NCI-H69 (cell line): ENCODE data around the gene DMRTB1.
A peak's percentile ranks its signal among the peaks of the same experiment; 100 is the strongest.

Source experiments
- DNase-seq: peaks from one replicate; lab custom pipeline; 2025; lab: John Stamatoyannopoulos, UW

DMRTB1 gene

DNA sequence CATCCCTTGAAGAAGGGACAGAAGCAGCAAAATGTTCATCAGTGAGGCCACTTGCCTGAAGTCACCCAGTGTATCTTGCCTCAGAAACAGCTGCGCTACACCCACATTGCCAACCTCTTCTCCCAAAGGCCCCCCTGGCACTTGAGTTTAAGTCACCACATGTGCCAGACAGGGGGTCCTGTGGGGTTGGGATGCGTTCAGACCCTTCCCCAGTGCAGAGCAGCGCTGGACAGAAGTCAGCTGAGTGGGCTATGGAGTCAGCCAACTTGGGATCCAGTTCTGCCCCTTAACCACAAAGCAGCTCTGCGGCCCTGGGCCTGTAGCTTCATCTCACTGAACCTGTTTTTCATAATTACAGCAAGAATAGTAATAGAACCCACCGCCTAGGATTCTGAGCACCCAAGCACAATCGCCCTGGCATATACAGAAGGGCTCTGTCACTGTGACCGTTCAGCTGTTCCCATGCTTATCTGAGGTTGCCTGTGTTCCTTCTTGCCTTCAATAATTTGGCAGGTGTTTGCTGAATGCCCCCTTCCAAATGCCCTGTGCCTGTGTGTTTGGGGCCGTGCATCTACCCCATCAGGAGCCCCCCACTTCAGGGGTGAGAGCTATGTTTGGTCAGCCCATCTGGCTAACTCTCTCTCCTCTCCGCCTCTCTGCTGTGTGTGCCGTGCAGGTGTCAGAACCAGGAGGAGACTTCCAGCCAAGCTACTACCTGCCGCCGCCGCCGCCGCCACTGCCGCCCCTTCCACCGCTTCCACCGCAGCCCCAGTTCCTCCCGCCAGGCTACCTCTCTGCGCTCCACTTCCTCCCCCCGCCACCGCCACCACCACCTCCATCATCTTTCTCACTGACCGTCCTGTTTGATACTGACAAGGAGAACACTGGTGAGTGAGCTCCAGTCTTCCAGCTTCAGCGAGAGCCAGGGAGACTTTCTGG is 5.0 kb downstream of the DMRTB1 start:
- DNase-seq, result no peak

DNA sequence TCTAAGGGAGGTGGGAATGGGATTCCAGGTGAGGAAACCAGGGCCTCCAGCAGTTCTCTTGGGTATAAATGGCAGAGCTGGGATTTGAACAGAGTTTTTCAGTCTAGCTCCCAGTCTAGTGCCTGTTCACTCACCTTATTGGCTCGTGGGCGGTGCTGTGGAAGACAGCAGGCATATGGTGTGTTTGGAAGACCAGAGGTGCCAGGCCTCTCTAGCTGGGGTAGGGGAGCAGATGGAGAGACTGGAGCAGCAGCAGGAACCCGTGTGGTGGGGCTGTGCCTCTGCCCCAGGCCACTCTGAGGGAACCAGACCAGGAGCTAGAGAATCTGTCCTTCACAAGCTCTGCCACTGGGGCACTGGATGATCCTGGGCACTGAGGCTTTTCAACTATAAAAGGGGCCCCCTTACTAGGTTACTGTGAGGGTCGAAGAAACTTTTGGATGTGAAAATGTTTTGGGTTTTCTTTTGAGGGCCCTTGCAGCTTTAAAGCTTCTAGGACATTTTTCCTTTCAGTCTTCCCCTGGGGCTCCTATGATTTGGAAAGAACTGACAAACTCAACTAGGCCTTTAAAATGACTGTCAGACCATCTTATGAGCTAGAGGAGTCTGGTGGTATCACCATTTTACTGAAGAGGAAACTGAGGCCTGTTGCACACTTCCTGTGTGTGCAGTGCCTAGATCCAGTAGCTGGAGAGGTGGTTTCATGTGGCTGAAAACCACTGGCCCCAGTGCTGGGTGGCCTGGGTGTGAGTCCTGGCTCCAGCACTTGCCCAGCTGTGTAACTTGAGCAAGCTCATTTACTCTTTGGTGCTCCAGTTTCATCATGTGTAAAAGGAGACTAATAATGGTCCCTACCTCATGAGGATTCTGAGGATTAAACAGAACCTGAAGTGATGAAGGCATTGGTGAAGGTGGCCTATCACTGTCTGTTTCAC is 6.1 kb downstream of the DMRTB1 start:
- DNase-seq, result peak; percentile 10

DNA sequence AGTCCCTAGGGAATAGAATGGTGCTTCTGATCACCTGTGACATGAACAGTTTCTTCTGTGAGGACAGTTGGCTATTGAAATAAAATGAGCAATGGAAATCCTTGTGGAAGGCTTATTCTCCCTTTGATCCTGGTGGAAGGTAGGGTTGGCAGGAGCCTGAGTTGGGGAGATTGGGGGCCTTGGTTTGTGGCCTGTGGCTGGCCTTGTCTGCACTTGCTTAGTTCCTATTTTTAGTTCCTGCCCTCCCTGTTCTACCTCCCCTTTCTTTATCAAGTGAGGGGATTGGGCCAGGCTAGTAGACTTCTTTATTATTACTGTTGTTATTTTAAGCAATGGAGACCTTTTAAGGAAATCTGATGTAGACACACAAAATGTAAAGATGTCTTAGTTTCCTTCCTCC is 8.2 kb downstream of the DMRTB1 start:
- no peak for DNase-seq

DNA sequence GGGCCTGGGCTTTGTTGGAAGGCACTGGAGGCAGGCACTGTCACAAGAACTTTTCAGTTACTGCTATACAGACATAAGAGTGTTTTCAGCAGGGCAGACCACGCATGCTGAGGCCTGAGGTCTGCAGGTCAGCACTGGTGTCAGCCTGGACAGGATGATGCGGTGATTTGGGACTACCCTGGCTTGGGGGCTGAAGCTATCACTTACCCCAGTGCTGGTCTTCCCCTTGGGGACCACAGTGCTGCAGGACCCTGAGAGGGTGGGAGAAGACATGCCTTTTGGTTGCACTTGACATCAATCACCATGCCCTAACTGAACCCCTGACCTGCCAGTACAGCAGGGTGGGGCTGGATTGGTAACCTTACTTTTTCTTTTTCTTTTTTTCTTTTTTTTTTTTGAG is 9.2 kb downstream of the DMRTB1 start:
- DNase-seq, result no peak

DNA sequence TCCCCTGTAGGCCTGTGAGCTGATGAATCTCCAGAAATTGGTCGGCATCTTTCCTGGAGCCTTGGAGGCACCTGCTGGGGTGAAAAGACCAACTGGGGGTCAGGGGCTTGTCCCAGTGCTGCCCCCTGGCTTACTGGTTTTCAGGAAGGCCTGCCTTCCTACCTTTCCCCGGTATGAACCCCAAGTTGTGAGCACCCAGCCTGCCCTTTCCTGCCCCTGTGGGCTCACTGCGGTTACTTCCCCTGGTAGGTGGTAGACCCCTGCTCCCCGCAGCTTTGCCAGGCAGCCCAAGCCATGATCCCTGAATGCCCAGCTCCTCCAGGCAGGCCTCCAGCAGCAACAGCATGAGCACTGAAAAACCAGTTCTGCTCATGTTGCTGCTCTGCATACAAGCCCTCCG is 10.2 kb downstream of the DMRTB1 start:
- DNase-seq, result no peak

DNA sequence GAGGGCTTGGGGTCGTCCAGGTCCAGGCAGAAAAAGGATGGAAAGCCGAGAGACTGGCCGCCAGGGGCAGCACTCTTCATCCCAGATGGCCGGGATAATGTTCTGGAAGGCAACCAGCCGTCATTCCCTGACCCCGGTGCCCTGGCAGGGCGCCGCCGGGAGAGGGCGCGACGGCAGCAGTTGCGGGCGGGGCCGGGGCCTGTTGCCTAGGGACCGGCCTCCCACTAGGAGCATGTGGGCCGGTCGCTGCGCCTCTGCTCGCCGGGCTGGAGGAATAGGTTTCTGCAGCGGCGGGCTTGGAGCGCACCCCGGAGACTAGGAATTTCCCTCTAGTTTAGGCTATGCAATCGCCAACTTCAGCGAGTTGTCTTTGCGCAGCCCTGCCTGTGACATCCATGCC is 11.0 kb downstream of the DMRTB1 start:
- peak; percentile 90 for DNase-seq

DNA sequence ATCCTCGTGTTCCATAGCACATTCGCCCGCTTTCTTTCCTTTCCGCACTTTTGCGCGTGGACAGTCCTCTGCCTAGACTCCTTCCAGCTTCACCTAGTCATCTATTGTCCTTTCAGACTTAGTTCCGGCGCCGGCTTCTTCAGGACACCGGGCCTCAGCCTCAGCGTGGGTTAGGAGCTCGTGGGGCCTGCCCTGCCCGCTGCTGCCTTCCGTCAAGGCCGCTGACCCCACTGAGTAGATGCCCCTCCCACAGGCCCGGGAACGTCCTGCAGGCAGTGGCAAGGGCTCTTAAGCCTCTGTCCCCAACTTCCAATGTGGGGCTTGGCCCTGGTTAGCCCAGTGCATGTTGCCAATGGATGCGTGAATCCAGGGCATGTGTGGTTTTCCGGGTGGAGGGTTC is 11.4 kb downstream of the DMRTB1 start:
- DNase-seq, result no peak

DNA sequence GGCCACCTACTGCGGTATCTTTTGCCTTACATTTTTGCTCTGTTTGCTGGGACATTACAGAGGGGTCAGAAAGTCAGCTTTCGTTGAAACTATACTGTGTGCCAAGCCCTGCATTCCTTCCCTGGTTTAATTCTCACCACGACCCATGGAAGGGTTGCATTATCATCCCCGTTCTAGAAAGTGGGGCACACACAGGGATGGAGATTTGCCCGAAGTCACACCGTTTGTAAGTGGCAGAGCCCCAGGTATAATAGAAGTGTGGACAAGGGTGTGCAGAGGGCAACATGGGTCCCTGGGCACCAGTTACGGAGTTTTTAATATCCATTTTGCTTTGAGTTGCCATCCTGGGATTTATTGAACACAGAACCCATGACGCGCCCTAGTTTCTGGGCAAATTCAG is 11.8 kb downstream of the DMRTB1 start:
- no peak for DNase-seq

DNA sequence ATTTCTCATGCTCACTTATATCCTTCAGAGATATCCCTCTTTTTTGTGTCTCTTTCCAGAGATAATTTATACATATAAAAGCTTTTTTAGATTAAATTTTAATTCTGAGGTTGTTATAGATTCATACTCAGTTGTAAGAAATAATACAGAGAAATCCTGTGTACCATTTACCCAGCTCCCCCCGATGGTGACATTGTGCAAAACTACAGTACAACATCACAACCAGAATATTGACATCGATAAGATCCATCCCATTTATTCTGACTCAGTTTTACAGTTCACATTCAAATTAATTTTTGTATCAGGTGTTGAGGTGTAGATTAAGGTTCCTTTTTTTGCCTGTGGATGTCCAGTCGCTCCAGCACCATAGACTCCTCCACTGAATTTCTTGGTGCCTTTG is 14.3 kb downstream of the DMRTB1 start:
- DNase-seq, result no peak

DNA sequence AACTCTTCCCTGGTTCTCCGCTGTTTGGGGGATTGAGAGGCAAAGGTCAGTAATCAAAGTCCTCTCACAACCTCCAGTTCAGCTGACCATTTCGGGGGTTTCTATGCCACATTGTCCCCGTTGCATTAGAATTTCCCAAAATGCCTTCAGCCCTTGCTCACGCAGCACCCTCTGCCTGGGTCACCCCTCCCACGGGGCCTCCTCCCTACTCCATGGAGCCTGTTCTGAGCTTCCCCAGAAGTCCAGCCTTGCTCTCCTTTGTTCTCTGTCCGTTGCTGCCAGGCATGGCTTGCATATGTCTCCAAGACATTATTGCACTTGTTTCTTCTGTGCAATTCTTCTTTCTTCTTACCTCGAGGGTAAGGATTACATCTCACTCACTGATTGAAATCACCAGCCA is 16.5 kb downstream of the DMRTB1 start:
- DNase-seq, result no peak

DNA sequence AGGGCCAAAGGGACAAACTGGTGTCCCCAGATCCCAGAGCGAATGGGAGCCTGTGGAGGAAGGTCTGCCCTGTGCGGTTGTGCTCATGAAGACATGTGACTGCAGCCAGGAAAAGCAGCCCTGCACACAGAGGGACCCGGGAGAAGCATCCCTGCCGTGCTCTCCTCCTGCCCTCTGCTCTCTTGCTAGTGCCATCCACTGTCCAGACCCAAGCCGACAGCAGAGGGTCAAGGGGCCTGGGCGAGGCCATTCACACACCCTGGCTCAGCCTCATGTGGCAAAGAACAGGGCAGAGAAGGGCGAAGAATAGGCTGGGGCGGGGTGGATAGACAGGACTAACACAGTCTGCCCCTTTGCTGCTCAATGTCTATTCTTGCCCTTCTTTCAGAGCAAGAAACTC is 17.4 kb downstream of the DMRTB1 start:
- no peak for DNase-seq

DNA sequence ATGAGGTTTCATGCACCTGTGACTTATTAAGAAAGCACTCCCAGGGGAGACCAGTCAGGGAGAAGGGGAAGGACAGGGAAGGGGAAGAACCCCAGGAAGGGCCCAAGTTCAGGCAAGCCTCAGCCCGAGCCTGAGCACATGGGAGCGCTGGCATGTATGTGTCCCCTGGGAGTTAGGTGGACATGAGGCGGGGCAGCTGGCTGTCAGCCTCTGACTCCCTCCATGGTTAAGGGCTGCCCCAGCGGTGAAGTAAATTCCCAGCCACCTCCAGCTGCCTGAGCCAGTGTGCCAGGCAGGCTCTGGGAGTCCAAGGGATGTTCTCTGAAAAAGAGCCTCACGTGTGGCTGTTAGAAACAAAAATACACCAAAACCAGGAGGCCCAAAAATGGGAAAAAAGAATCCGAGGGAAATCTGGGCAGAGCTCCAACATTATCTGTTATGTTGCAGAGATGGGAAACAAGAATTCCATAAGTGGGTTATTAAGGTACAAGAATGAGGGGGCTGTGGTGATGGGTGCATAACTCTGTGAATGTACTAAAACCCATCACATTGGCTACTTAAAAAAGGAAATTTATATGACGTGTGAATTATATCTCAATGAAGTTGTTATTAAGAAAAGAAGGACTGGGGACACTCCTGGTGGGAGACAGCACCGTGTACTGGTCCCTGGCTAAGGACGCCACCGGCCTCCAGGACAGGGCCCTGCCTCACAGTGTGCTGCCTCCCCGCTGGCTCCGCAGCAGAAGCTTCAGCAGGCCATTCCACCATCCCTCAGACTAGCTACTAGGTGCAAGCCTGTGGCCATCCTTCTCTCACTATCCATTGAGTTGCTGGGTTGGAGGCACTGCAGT is 18.7 kb downstream of the DMRTB1 start:
- DNase-seq, result peak; percentile 31

DNA sequence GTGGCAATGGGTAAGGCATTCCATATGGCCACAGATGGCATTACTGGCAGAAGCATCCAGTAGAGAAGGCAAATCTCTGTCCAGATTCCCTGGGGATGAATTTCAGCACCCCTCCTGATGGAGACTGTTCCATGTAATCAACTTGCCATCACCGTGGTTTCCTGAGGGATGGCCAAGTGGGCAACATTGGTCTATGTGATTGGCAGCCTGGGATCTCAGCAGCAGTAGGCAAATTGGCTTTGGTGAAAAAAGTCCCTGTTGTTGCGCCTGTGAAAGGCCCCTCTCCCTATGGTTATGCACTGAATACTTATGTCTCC is 19.3 kb downstream of the DMRTB1 start:
- DNase-seq, result peak; percentile 7

DNA sequence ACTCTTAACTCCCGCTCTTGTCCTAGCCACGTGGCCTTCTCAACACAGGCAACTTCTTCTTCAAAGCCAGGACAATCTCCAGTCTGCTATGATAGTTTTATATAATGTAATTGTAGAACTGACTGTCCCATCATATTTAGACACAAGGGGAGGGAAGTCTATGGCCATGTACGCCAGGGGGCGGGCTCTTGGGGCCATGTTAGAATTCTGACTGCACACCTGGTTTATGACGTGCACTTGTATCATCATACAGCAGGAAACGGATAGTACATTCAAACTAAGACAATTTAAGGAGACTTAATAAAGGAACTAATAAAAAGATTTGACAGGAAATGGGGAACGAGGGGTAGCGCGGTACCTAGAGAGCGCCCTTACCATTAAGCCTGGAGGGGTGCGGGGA is 21.5 kb downstream of the DMRTB1 start:
- DNase-seq, result no peak

DNA sequence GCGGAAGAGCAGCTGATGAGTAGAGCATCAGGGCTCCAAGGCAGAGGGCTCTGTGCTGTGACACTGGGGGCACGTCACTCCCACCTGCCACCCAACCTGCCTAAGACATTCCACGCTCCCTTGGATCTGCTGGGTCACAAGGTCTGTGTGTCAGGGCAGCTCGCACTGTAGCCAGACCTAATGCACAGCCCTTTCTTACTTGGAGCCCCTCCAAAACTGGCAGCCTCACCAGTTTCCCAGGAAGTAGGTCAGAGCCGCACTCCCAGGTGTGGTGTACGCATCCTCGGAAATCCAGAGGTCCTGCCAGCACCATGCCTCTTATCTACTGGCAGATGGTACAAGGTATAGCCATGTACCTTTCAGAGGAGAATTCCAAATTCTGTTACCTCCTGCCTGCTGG is 22.3 kb downstream of the DMRTB1 start:
- DNase-seq, result no peak

DNA sequence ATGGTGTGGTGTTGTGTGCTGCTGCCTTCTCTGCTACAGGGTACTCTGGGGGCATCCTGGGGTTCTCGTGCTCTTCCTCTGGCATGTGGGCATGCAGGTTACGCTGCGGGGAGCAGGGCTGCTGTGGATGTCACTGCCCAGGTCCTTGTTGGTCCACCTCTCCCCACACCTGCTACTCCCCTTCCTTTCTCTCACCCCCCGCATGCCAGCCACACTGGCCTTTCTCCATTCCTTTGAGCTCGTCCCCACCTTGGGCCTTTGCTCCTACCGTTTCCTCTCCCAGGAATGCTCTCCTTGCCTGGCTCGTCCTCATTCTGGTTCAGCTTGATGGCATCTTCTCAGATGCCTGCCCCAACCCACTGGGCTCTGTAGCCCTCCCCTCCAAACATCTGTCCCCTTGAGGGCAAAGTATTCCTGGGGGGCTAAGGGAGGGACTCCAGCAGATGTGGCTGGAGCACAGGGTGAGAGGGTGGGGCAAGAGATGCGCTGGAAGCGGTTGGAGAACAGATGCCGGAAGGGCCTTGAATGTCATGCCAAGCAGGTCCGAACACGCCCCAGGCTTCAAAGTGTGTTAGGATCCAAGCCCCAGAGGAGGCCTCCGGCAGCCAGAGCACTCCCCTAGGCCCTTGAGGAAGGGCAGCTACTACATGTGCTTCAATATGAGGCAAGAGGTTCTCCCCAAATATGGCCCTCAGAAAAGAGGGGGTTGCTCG is 23.4 kb downstream of the DMRTB1 start:
- peak; percentile 73 for DNase-seq

DNA sequence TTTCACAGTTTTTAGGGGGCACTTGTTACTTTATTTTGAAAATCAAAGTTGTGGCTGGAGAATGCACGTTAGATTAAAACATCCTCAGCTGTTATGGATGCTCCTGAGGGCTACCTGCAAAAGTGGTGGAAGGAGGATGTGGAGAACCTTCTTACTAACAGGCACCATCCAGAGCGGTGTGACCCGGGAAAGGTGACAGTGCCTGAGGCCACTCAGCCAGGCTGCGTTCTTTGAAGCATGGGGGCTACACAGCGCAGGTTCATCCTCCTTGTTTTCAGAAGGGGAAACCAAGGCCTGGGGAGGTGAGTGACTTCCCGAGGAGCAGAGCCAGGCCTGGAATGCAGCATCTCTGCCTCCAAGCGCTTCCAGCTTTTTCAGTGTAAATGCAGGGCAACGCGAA is 24.0 kb downstream of the DMRTB1 start:
- no peak for DNase-seq

DNA sequence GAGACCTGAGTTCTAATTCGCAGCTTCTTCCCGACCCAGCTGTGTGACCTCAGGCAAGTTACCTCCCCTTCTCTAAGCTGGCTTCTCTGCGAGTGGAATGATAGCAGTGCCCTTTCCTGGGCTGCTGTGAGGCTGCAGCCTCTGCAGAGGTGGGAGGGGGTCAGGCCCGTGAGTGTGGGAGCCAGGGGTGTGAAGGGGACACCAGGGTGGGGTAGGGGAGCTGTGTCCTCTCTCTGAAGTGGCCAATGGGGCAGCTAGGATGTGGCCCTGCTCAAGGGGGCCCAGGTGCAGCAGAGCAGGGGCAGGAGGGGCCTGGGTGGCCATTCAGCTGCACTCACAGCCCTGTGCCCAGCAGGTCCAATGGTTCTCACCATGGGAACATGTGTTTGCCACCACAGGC is 24.5 kb downstream of the DMRTB1 start:
- DNase-seq, result no peak

DNA sequence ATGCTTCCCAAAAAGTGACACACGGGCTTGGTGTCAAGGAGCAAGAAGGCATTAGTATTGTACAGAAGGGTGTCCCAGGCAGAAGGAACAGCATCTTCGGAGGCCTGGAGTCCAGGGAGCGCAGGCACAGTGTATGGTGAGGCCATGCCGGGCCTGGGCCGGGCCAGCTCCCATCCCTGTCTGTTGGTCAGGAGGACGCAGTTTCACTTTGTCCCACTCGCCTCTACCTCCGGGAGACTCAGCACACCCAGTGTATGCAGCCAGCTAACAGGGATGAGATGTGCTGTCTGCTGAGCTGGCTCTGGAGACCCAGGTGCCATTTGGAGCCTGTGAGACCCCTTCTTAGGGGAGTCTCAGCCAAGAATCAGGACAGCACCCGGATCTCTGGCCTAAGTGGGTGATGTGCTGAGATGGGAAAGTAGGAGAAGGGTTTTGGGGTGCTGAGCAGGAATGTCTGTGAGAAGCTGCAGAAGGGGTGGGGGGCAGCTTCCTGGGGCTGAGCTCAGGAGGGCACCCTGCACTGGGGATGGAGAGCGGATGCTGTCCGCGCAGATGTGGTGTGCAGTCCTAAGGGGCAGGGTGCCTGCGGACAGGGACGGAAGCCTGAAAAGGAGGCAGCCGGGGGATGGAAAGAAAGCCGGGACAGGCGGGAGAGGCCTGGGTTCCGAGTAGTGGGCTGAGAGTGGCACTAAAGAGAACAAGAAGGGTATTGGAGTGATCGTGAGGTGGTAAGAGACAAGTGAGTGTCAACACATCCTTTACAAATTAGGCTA is 25.7 kb downstream of the DMRTB1 start:
- no peak for DNase-seq

DNA sequence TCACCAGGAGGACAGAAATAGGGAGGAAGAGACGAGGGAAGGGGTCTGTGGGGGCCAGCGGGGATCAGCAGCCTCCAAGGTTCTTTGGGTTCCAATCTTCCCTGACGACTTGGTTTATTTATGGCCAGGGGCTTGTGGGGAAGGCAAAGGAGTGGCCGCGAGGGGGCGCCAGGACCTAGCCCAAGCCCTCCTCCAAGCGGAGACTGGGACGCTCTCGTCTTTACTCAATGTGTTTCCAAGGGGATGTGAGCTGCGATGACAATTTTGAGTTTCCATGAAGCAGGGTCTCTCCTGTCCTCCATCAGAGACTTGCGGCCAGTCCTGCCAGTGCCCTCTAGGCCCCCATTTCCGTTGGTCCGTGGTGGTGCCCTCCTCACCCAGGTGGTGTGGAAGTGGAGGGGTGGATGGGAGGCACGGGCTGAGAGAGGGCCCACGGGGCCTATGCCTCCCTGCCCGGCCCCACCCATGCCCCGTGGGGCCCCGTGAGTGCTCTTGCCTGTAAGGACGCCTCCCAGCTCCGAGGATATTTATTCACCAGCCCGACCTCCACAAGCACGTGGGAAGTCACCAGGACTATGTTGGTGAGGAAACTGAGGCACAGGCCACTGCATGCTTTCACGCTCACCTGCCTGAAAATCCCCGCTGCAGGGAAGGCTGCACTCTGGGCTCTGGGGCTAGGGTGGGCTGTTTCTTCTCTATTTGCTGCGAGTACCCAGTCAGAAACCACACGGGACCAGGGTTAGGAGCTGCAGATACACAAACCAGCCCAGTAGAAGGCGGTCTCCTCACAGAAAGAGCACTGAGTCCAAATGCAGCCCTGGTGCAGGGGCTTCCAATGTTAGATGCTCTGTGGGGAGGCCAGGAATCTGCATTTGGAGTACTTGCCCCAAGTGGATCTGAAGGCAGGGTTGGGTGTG is 26.5 kb downstream of the DMRTB1 start:
- DNase-seq, result peak; percentile 82
